BJ (cell line): ENCODE results near the gene CTDSPL. TPM values are rescaled to one million over a fixed set of nuclear protein-coding genes. Genes with fewer than 3 reads are reported as not detected.

Experiments
- CTCF ChIA-PET: fragments of 350-600 bp; formaldehyde crosslinking; extraction: SDS; loops from one replicate; lab custom pipeline; 2021; ENCODE audit warnings: antibody characterized with exemption, inconsistent platforms; lab: Yijun Ruan, JAX
- POLR2A ChIA-PET: fragments of 300-600 bp; sonication (Branson Sonifier 250); formaldehyde crosslinking; extraction: SDS; loops from one replicate; lab custom pipeline; 2021; ENCODE audit warnings: antibody characterized with exemption; lab: Charles Lee
- DNase-seq: peaks from one replicate; pipeline ENCODE4 v3.0.0-alpha.2; 2011; ENCODE audit warnings: low read depth
- H3K27me3 ChIP-seq: 2 replicates; pipeline ENCODE4 v1.6.0; 2011; ENCODE audit warnings: low read length; ENCODE audit not compliant: control insufficient read depth, insufficient read depth
- H3K36me3 ChIP-seq: 2 replicates; pipeline ENCODE4 v1.5.1; 2011; ENCODE audit warnings: low read length; ENCODE audit not compliant: control insufficient read depth, insufficient read depth
- H3K4me3 ChIP-seq: 2 replicates; pipeline ENCODE4 v1.5.1; 2011; ENCODE audit warnings: low read depth, mild to moderate bottlenecking, control low read depth, low read length
- CTCF ChIP-seq: IDR thresholded peaks from 2 replicates; pipeline ENCODE4 v1.5.1; 2011; ENCODE audit warnings: low read depth, mild to moderate bottlenecking, control low read depth, inconsistent platforms, low read length, moderate library complexity; ENCODE audit not compliant: insufficient read depth
- polyA plus RNA-seq: library from polyadenylated mRNA; depleted of rRNA; stranded (reverse); fragments of >200 nt; gene quantifications from 2 replicates; pipeline ENCODE4 v1.2.3, GENCODE V29; 2011

CTDSPL gene
- polyA plus RNA-seq, 1 experiment, result 45.2 TPM

GRCh38 chr3:37923569-37924040 is 61.9 kb downstream of the CTDSPL start:
- Histone ChIP-seq H3K4me3 (no peak overlapping the region), H3K27me3 (no peaks in the 10 kb centered on the region), H3K36me3 (no peaks in the 10 kb centered on the region)
- no peak for TF ChIP-seq CTCF
- no peak for DNase-seq
- CTCF ChIA-PET, result interaction anchor here (0.9 to 2.0 kb wide), 3 partner anchors 31 to 50 kb away, joined by 3 to 13 read pairs (median 4); no protein-coding TSS in a partner anchor
- POLR2A ChIA-PET, result no interaction called here

DNA sequence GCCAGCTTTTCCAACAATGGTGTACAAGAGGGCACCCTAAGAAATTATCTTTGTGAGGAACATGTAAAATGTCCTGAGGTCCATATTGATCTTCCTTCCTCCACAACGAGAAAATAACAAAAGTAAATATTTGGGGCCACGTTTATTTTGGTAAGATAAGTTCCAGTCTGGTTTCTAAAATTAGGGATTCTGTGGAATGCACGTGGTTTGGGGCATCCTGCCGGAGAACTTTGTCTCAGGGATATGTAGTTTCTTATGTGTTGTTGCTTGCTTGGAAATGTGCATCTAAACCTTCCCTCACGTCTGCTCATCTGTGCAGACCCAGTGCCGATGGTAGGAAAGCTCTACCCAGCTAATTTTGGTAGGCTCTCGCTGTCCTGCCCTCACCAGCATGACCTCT is 62.8 kb downstream of the CTDSPL start:
- H3K36me3 ChIP-seq, result no peaks in the 10 kb centered on the region
- no peak overlapping the region for H3K4me3 ChIP-seq
- DNase-seq, result no peak
- no peaks in the 10 kb centered on the region for H3K27me3 ChIP-seq
- ChIA-PET CTCF (no interaction called here), POLR2A (no interaction called here)
- no peak for TF ChIP-seq CTCF

DNA sequence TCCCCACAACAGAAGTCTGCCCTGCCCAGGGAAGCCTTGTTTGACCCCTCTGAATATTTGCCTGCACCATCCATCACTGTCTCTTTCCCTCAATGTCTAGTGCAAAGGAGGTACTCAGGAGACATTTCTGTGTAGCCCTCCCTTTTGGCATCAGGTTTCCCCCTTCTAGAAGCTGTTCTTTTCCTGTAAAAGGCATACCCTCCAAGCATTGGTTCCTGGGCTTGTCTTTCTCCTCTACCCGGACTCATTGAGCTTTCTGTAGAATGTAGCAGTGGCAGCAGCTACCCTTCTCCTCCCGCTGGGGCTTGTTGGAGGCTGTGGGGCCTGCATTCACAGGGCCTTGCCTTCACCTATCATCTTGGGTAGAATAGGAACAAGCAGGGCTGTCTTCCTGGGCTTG is 63.5 kb downstream of the CTDSPL start:
- H3K36me3 ChIP-seq, result no peaks in the 10 kb centered on the region
- ChIA-PET CTCF (interaction anchor here (1.3 kb wide), 1 partner anchor 79 kb away, joined by 3 read pairs; no protein-coding TSS in a partner anchor), POLR2A (no interaction called here)
- no peak for TF ChIP-seq CTCF
- H3K27me3 ChIP-seq, result no peaks in the 10 kb centered on the region
- DNase-seq, result no peak
- no peak overlapping the region for H3K4me3 ChIP-seq

DNA sequence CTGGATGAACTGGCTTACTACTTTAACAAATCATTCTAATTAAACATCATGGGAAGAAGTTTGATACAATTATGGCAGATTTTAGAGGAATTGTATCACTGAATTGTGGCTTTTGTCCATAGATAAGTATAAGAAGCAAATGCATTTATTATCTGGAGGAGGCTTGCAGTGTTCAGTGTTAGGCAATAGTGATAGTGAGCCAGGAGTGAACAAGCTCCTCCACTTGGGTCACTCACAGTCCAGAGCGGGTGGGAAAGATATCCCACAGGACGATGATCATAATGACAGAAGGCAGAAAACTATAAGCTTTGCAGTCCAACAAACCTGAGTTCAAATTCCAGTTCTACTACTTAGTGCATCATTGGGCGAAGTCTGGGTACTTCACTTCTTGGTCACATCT is 64.9 kb downstream of the CTDSPL start:
- Histone ChIP-seq H3K36me3 (no peaks in the 10 kb centered on the region), H3K27me3 (no peaks in the 10 kb centered on the region), H3K4me3 (no peak overlapping the region)
- ChIA-PET CTCF (interaction anchor here (1.3 kb wide), 1 partner anchor 77 kb away, joined by 3 read pairs; no protein-coding TSS in a partner anchor), POLR2A (no interaction called here)
- TF ChIP-seq CTCF, result no peak
- DNase-seq, result no peak

GRCh38 chr3:37930495-37930894 is 68.8 kb downstream of the CTDSPL start:
- POLR2A ChIA-PET, result no interaction called here
- Histone ChIP-seq H3K4me3 (no peak overlapping the region), H3K27me3 (no peaks in the 10 kb centered on the region), H3K36me3 (no peaks in the 10 kb centered on the region)
- TF ChIP-seq CTCF, result no peak
- CTCF ChIA-PET, result no interaction called here
- DNase-seq, result no peak
